ENCODE results near the gene FGR. TPM values are rescaled to one million over a fixed set of nuclear protein-coding genes. Genes with fewer than 3 reads are reported as not detected.

FGR gene
- total and polyA plus RNA-seq, 12 donors = 1.5 to 51.9 (median 9.6) TPM

GRCh38 chr1:27574001-27574781 lies 60.8 kb downstream of the FGR start:
- Histone ChIP-seq H3K9me3 (replicated peaks in 1 of 3) (no peaks in the 10 kb centered on the region), H3K27ac (peak overlapping the region; percentile 7 to 96 (median 90)), H3K4me1 (replicated peaks in 1 of 2) (peaks cover 67 to 96% of the 10 kb centered on the region in 2 donors), H3K36me3 (replicated peaks in 1 of 2) (no peaks in the 10 kb centered on the region), H3K27me3 (no peaks in the 10 kb centered on the region), H3K4me3 (peak overlapping the region in 1 of 4 donors; percentile 46)
- intact Hi-C loops (cut with DNase I) = no loop called here
- peak in 3 of 7 donors; percentile 56 to 59 (median 57) for DNase-seq
- 29 to 53% (median 45%) methylated on average over 8 of the region's 8 CpGs for WGBS, 4 donors
- TF ChIP-seq CTCF (IDR thresholded peaks at IDR 0.05) = no peak
- no peak for TF ChIP-seq POLR2A (IDR thresholded peaks at IDR 0.05)

GRCh38 chr1:27572679-27573426 lies 62.1 kb downstream of the FGR start:
- Histone ChIP-seq H3K4me1 (replicated peaks in 1 of 2) (peaks cover 77 to 95% of the 10 kb centered on the region in 2 donors), H3K4me3 (no peak overlapping the region), H3K27me3 (no peaks in the 10 kb centered on the region), H3K9me3 (replicated peaks in 1 of 3) (no peaks in the 10 kb centered on the region), H3K27ac (peak overlapping the region; percentile 72 to 96 (median 90)), H3K36me3 (replicated peaks in 1 of 2) (no peaks in the 10 kb centered on the region)
- DNase-seq = peak; percentile 62 to 85 (median 79)
- intact Hi-C loops (cut with DNase I) = no loop called here
- TF ChIP-seq POLR2A (IDR thresholded peaks at IDR 0.05) (peak in 1 of 2 donors; percentile 48), CTCF (IDR thresholded peaks at IDR 0.05) (no peak)
- 31 to 40% (median 34%) methylated on average over 14 of the region's 14 CpGs for WGBS, 4 donors

DNA sequence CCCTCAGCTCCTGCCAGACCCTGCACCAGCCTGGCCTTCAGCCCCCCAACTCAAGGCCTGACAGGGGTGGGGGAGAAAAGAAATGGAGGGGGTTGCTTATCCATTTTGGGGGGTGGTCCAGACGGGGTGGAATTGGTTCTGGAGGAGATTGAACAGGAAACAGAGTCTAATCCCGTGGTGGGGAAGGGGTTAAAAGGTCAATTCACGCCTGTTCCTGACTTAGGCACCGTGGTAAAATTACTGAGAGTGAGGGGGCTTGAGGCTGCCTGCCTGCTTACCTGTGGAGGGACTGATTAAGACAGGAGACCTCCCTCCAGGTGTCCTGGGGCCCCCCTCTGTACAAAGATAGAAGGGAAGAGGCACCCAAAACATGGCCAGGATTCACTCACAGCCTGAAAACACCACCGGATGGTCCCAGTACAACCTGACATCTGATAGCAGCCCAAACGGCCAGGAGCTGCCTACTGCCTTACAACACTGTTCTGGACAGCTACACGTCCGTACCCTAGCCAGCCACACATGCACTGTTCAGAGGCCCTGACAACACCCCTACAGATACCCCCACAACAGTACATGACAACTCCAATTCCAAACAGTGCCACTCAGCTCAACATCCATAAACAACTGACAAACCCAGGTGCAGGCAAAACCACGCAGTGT lies 62.8 kb downstream of the FGR start:
- Histone ChIP-seq H3K9me3 (replicated peaks in 1 of 3) (no peaks in the 10 kb centered on the region), H3K36me3 (replicated peaks in 1 of 2) (no peaks in the 10 kb centered on the region), H3K27me3 (no peaks in the 10 kb centered on the region), H3K4me1 (replicated peaks in 1 of 2) (peaks cover 77 to 95% of the 10 kb centered on the region in 2 donors), H3K27ac (peak overlapping the region; percentile 72 to 96 (median 90)), H3K4me3 (peak overlapping the region in 1 of 4 donors; percentile 18)
- TF ChIP-seq CTCF (IDR thresholded peaks at IDR 0.05) (no peak), POLR2A (IDR thresholded peaks at IDR 0.05) (no peak)
- no peak for DNase-seq
- 10 to 19% (median 12%) methylated on average over 5 to 9 of the region's 9 CpGs for WGBS, 4 donors
- intact Hi-C loops (cut with DNase I) = no loop called here

All from adrenal gland (tissue), 12 donors.